GDM1 (cell line): Measurements from ENCODE around the gene SPTBN5.

Source experiments
- DNase-seq: peaks from one replicate; lab custom pipeline; 2025; lab: John Stamatoyannopoulos, UW

The SPTBN5 gene

GRCh38 chr15:41866263-41866703 lies 27.6 kb downstream of the SPTBN5 start:
- no peak for DNase-seq

GRCh38 chr15:41865490-41866055 lies 28.3 kb downstream of the SPTBN5 start:
- DNase-seq = no peak

- DNase-seq = no peak
These were observed 31.2 kb downstream of the SPTBN5 start for GRCh38 chr15:41862515-41863116.

GRCh38 chr15:41861736-41862356 lies 32.0 kb downstream of the SPTBN5 start:
- no peak for DNase-seq

- DNase-seq = no peak
These were observed 33.6 kb downstream of the SPTBN5 start for GRCh38 chr15:41860049-41860828.

GRCh38 chr15:41858756-41859155 lies 35.1 kb downstream of the SPTBN5 start:
- no peak for DNase-seq

GRCh38 chr15:41857316-41857715 lies 36.5 kb downstream of the SPTBN5 start:
- no peak for DNase-seq

GRCh38 chr15:41856716-41857115 lies 37.1 kb downstream of the SPTBN5 start:
- no peak for DNase-seq

GRCh38 chr15:41856262-41856661 lies 37.6 kb downstream of the SPTBN5 start:
- no peak for DNase-seq

GRCh38 chr15:41855261-41855961 lies 38.4 kb downstream of the SPTBN5 start:
- no peak for DNase-seq

- DNase-seq = no peak
These were observed 39.4 kb downstream of the SPTBN5 start for GRCh38 chr15:41854443-41854842.

- no peak for DNase-seq
These were observed 40.0 kb downstream of the SPTBN5 start for GRCh38 chr15:41853831-41854230.

- DNase-seq = no peak
These were observed 40.9 kb downstream of the SPTBN5 start for GRCh38 chr15:41852736-41853590.

GRCh38 chr15:41851755-41852370 lies 42.0 kb downstream of the SPTBN5 start:
- no peak for DNase-seq

GRCh38 chr15:41851167-41851523 lies 42.7 kb downstream of the SPTBN5 start:
- DNase-seq = no peak

GRCh38 chr15:41850482-41851166 lies 43.2 kb downstream of the SPTBN5 start:
- DNase-seq = no peak

GRCh38 chr15:41849861-41850260 lies 44.0 kb downstream of the SPTBN5 start:
- no peak for DNase-seq

- no peak for DNase-seq
These were observed 44.6 kb downstream of the SPTBN5 start for GRCh38 chr15:41849204-41849603.

- DNase-seq = no peak
These were observed 45.2 kb downstream of the SPTBN5 start for GRCh38 chr15:41848631-41849030.

- no peak for DNase-seq
These were observed 45.9 kb downstream of the SPTBN5 start for GRCh38 chr15:41847981-41848380.
